CD4-positive, alpha-beta T cell (primary cell): Measurements from ENCODE around the gene SLC5A2. TPM values are rescaled to one million over a fixed set of nuclear protein-coding genes. Genes with fewer than 3 reads are reported as not detected.

ENCODE experiments used
- ATAC-seq: fragments of 200-7000 bp; cut with Tn5 transposase; one replicate; pipeline ENCODE4 v1.10.0; 2022; ENCODE audit warnings: mild to moderate bottlenecking; ENCODE audit not compliant: poor library complexity
- CTCF ChIA-PET: fragments of 350-600 bp; sonication (Branson Sonifier 250); formaldehyde crosslinking; loops from one replicate; lab custom pipeline; 2021; ENCODE audit warnings: antibody characterized with exemption, inconsistent platforms; lab: Charles Lee
- POLR2A ChIA-PET: fragments of 350-600 bp; sonication (Branson Sonifier 250); formaldehyde crosslinking; loops from one replicate; lab custom pipeline; 2021; ENCODE audit warnings: antibody characterized with exemption, inconsistent platforms; lab: Charles Lee
- DNase-seq, 14 experiments: peaks; one replicate each; pipeline ENCODE4 v3.0.0-alpha.2; 2013 to 2020; ENCODE audit warnings: mixed read lengths in 2 of 14
- H3K27ac ChIP-seq, 2 donors: one replicate each; pipeline versions ENCODE4 v1.5.1 to v1.7.0; 2013; ENCODE audit warnings: low read length in 2 of 2, low read depth in 1 of 2, mild to moderate bottlenecking in 1 of 2
- H3K27me3 ChIP-seq, 2 experiments: 1 replicate in 1 of 2; 2 replicates in 1 of 2; pipeline versions ENCODE4 v1.6.1 to v1.7.0; 2013; ENCODE audit warnings: low read length in 2 of 2, control low read depth in 1 of 2, mild to moderate bottlenecking in 1 of 2, moderate library complexity in 1 of 2; ENCODE audit not compliant: insufficient read depth in 2 of 2, control insufficient read depth in 1 of 2
- H3K36me3 ChIP-seq: one replicate; pipeline ENCODE4 v1.6.1; 2013; ENCODE audit warnings: low read length, control low read depth; ENCODE audit not compliant: insufficient read depth
- H3K4me1 ChIP-seq: one replicate; pipeline ENCODE4 v1.6.1; 2013; ENCODE audit warnings: low read length, control low read depth; ENCODE audit not compliant: insufficient read depth
- H3K4me3 ChIP-seq: one replicate; pipeline ENCODE4 v1.5.1; 2013; ENCODE audit warnings: mild to moderate bottlenecking, low read length, moderate library complexity
- H3K9me3 ChIP-seq, 2 experiments: 1 replicate in 1 of 2; 2 replicates in 1 of 2; pipeline versions ENCODE4 v1.6.1 to v1.7.0; 2013; ENCODE audit warnings: low read length in 2 of 2, mild to moderate bottlenecking in 2 of 2, control low read depth in 1 of 2, moderate library complexity in 1 of 2; ENCODE audit not compliant: control insufficient read depth in 1 of 2, insufficient read depth in 1 of 2
- H3K27ac Mint-ChIP-seq: one replicate; pipeline ENCODE4 v1.8.0; 2020; ENCODE audit warnings: mixed read lengths
- H3K27me3 Mint-ChIP-seq: one replicate; pipeline ENCODE4 v1.8.0; 2021; ENCODE audit warnings: mixed read lengths
- H3K36me3 Mint-ChIP-seq: one replicate; pipeline ENCODE4 v1.8.0; 2021; ENCODE audit warnings: low read depth, mixed read lengths
- H3K4me1 Mint-ChIP-seq: one replicate; pipeline ENCODE4 v1.8.0; 2021; ENCODE audit warnings: low read depth, mixed read lengths
- H3K4me3 Mint-ChIP-seq: one replicate; pipeline ENCODE4 v1.8.0; 2020; ENCODE audit warnings: mild to moderate bottlenecking, mixed read lengths
- H3K9me3 Mint-ChIP-seq: one replicate; pipeline ENCODE4 v1.8.0; 2020; ENCODE audit warnings: mixed read lengths
- intact Hi-C, 2 experiments: fragments of 100-400 bp; cut with DNase I in 1 of 2; cut with micrococcal nuclease in 1 of 2; formaldehyde crosslinking; loops; one replicate each; pipeline versions ENCODE4 v1.15.1 to v1.9.0; 2023 to 2025; cut with DNase I, micrococcal nuclease
- total RNA-seq, 174 experiments: library from RNA in 2 of 174; stranded (reverse) in 2 of 174; gene quantifications; one replicate each; pipeline ENCODE4 v1.2.3 and lab custom pipeline; 2021 to 2026
- TF ChIP-seq, protein P1 (sequence below): fragments of 200-600 bp; IDR thresholded peaks from one replicate; pipeline ENCODE4 v1.8.0; 2022; ENCODE audit warnings: antibody characterized with exemption, mild to moderate bottlenecking

Gene SLC5A2
- total RNA-seq, 2 experiments from 2014 or later = 4.1 to 5.3 TPM

DNA sequence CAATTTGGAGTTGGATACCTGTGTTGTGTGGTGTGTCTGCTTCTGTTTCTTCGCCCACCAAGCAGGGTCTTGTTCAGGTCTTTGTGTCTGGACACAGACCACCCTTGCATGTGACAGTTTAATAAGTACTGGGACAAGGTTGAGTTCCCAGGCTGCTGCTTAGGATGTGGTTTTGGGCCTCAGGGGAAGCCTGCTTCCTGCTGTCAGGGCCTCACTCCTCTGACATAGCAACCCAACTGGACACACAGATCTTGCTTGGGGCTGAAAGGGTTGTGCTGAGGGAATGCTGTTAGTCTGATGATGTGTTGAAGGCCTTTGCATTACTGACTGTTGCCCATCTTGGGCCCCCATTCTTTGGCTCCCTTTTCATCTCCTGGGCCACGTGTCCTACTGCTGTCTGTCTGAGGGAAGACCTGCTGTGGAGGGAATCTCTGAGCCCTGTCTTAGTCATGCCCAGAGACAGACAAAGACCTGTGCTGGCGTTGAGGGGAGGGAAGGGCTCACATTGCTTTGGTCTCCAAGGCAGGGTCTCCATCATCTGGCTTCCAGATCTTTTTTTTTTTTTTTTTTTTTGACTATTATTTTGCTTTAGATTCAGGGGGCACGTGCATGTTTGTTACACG is 15.7 kb upstream of the SLC5A2 start:
- Mint-ChIP-seq H3K27me3 (peaks cover under 1% of the 10 kb centered on the region), H3K27ac (no peak overlapping the region), H3K9me3 (no peaks in the 10 kb centered on the region), H3K4me1 (peaks cover under 1% of the 10 kb centered on the region), H3K4me3 (no peak overlapping the region), H3K36me3 (peaks cover 36% of the 10 kb centered on the region)
- no peak overlapping the region for H3K4me3 ChIP-seq
- TF ChIP-seq, protein P1, sequence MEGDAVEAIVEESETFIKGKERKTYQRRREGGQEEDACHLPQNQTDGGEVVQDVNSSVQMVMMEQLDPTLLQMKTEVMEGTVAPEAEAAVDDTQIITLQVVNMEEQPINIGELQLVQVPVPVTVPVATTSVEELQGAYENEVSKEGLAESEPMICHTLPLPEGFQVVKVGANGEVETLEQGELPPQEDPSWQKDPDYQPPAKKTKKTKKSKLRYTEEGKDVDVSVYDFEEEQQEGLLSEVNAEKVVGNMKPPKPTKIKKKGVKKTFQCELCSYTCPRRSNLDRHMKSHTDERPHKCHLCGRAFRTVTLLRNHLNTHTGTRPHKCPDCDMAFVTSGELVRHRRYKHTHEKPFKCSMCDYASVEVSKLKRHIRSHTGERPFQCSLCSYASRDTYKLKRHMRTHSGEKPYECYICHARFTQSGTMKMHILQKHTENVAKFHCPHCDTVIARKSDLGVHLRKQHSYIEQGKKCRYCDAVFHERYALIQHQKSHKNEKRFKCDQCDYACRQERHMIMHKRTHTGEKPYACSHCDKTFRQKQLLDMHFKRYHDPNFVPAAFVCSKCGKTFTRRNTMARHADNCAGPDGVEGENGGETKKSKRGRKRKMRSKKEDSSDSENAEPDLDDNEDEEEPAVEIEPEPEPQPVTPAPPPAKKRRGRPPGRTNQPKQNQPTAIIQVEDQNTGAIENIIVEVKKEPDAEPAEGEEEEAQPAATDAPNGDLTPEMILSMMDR = no peak
- CTCF ChIA-PET = no interaction called here
- ATAC-seq (no peak), DNase-seq (peak in 3 of 14 experiments; percentile 29 to 57 (median 30))
- H3K27me3 ChIP-seq = peaks cover 2 to 11% of the 10 kb centered on the region in 2 experiments
- no peak overlapping the region for H3K27ac ChIP-seq
- POLR2A ChIA-PET = no interaction called here
- intact Hi-C loops = no loop called here
- H3K36me3 ChIP-seq = peaks cover 25% of the 10 kb centered on the region
- H3K9me3 ChIP-seq = no peaks in the 10 kb centered on the region
- H3K4me1 ChIP-seq = peaks cover 31% of the 10 kb centered on the region

DNA sequence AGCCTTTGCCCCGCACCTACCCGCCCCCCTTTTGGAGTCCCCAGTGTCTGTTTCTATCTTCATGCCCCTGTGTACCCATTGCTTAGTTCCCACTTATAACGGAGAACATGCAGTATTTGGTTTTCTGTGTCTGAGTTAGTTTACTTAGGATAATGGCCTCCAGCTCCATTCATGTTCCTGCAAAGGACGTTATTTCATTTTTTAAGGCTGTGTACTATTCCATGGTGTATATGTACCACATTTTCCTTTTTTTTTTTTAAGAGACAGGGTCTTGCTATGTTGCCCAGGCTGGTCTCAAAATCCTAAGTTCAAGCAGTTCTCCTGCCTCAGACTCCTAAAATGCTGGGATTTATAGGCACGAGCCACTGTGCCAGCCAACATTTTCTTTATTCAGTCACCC is 15.1 kb upstream of the SLC5A2 start:
- Histone ChIP-seq H3K4me3 (no peak overlapping the region), H3K4me1 (peaks cover 37% of the 10 kb centered on the region), H3K27me3 (peaks cover 8 to 15% of the 10 kb centered on the region in 2 experiments), H3K9me3 (peaks cover 0 to 4% of the 10 kb centered on the region in 2 experiments), H3K36me3 (peaks cover 19% of the 10 kb centered on the region), H3K27ac (no peak overlapping the region)
- no peak overlapping the region for H3K4me3 Mint-ChIP-seq
- TF ChIP-seq, protein P1 = no peak
- DNase-seq = no peak
- no peak overlapping the region for H3K27ac Mint-ChIP-seq
- H3K4me1 Mint-ChIP-seq = peaks cover 6% of the 10 kb centered on the region
- H3K9me3 Mint-ChIP-seq = no peaks in the 10 kb centered on the region
- POLR2A ChIA-PET = no interaction called here
- CTCF ChIA-PET = no interaction called here
- no peak for ATAC-seq
- H3K27me3 Mint-ChIP-seq = peaks cover 7% of the 10 kb centered on the region
- H3K36me3 Mint-ChIP-seq = peaks cover 33% of the 10 kb centered on the region
- intact Hi-C loops = no loop called here

DNA sequence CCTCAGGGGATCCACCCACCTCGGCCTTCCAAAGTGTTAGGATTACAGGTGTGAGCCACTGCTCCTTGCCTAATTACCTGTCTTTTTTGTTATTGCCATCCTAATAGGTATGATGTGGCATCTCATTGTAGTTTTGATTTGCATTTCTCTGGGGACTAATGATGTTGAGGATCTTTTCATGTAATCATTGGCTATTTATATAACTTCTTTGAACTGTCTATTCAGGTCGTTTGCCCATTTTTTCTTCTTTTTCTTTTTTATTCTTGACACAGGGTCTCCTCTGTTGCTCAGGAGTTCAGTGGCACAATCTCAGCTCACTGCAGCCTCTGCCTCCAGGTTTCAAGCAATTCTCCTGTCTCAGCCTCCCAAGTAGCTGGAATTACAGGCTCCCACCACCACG is 12.3 kb upstream of the SLC5A2 start:
- Histone ChIP-seq H3K9me3 (peaks cover 0 to 6% of the 10 kb centered on the region in 2 experiments), H3K27ac (no peak overlapping the region), H3K27me3 (peaks cover 10 to 24% of the 10 kb centered on the region in 2 experiments), H3K36me3 (peaks cover 8% of the 10 kb centered on the region), H3K4me3 (no peak overlapping the region), H3K4me1 (peaks cover 47% of the 10 kb centered on the region)
- ATAC-seq (no peak), DNase-seq (no peak)
- Mint-ChIP-seq H3K9me3 (no peaks in the 10 kb centered on the region), H3K4me3 (no peak overlapping the region), H3K4me1 (peaks cover 10% of the 10 kb centered on the region), H3K36me3 (peaks cover 12% of the 10 kb centered on the region), H3K27ac (no peak overlapping the region), H3K27me3 (peaks cover 13% of the 10 kb centered on the region)
- ChIA-PET CTCF (no interaction called here), POLR2A (interaction anchor here (1.6 kb wide), 1 partner anchor 10 kb away, joined by 7 read pairs; no protein-coding TSS in a partner anchor)
- intact Hi-C loops = loop anchor here in 1 of 2 experiments (5.0 kb wide), 1 partner anchor 387 kb away; no protein-coding TSS in a partner anchor
- TF ChIP-seq, protein P1 = no peak
